Measurements from ENCODE around the gene CHTOP.

DNA sequence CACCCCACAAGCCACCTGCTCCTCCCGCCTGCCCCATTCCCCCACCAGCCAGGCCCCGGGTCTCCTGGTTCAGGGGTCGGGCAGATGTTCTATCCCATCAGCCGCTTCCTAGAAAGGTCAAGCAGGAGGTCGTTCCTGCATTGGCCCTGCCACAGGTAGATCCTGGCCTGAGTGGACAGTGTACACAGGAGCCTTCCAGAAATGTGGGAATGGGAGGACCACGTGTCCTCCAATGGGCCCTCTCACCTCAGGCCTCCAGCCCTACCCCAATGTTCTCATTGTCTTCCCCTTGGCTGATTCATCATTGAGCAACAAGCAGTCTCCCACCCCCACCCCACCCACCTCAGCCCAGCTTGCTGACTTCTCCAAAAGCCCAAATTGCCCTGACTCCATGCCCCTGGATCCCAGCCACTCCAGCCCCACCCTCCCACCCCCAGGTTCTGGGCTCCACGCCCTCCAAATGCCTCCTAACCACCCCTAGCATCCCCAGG lies 23.0 kb upstream of the CHTOP start:
- TF ChIP-seq POLR2A (IDR thresholded peaks at IDR 0.05; ENCODE audit: low read depth, low read length) = no peak
- no peak for TF ChIP-seq POLR2AphosphoS5 (IDR thresholded peaks at IDR 0.05; ENCODE audit: low read depth, low read length)
- TF ChIP-seq TAF1 (IDR thresholded peaks at IDR 0.05; ENCODE audit: borderline replicate concordance, low read depth, low read length) = no peak

All from GM12892 (cell line).